DND-41 (cell line): ENCODE measurements around the gene ANKDD1B.

Experiments used
- ATAC-seq: fragments of 200-7000 bp; cut with Tn5 transposase; 3 replicates; pipeline ENCODE4 v1.9.1; 2021; ENCODE audit warnings: low read depth; ENCODE audit not compliant: insufficient read depth
- DNase-seq: peaks from one replicate; pipeline ENCODE4 v3.0.0-alpha.2; 2020
- H2AFZ ChIP-seq: 2 replicates; pipeline ENCODE4 v1.6.0; 2012; ENCODE audit warnings: low read depth, low read length
- H3K27ac ChIP-seq: 2 replicates; pipeline ENCODE4 v1.5.1; 2012; ENCODE audit warnings: low read length, inconsistent platforms
- H3K27me3 ChIP-seq: fragments of 200-600 bp; sonication (generic); 2 replicates; pipeline ENCODE4 v1.6.0; 2012; ENCODE audit warnings: low read length, mild to moderate bottlenecking, inconsistent platforms; ENCODE audit not compliant: insufficient read depth, poor library complexity
- H3K36me3 ChIP-seq: 2 replicates; pipeline ENCODE4 v1.5.1; 2012; ENCODE audit warnings: low read length, inconsistent platforms; ENCODE audit not compliant: insufficient read depth
- H3K4me1 ChIP-seq: 2 replicates; pipeline ENCODE4 v1.5.1; 2012; ENCODE audit warnings: mild to moderate bottlenecking, low read length; ENCODE audit not compliant: insufficient read depth
- H3K4me2 ChIP-seq: 2 replicates; pipeline ENCODE4 v1.6.0; 2012; ENCODE audit warnings: mild to moderate bottlenecking, moderate library complexity, low read length, inconsistent platforms; ENCODE audit not compliant: insufficient read depth
- H3K4me3 ChIP-seq, 2 experiments: fragments of 200-600 bp in 1 of 2; shearing (Covaris generic) in 1 of 2; 2 replicates each; pipeline ENCODE4 v1.5.1; 2012 to 2016; ENCODE audit warnings: inconsistent platforms in 2 of 2, low read length in 2 of 2, mild to moderate bottlenecking in 2 of 2, low read depth in 1 of 2, moderate library complexity in 1 of 2
- H3K79me2 ChIP-seq: 2 replicates; pipeline ENCODE4 v1.6.0; 2012; ENCODE audit warnings: low read length, inconsistent platforms; ENCODE audit not compliant: insufficient read depth
- H3K9ac ChIP-seq: 2 replicates; pipeline ENCODE4 v1.6.0; 2012; ENCODE audit warnings: low read depth, mild to moderate bottlenecking, inconsistent platforms, low read length, moderate library complexity
- H3K9me3 ChIP-seq: 2 replicates; pipeline ENCODE4 v1.5.1; 2012; ENCODE audit warnings: low read length, moderate library complexity, mild to moderate bottlenecking, inconsistent platforms; ENCODE audit not compliant: insufficient read depth, severe bottlenecking
- H4K20me1 ChIP-seq: 2 replicates; pipeline ENCODE4 v1.6.0; 2012; ENCODE audit warnings: low read length; ENCODE audit not compliant: insufficient read depth
- EZH2 ChIP-seq: IDR thresholded peaks from 3 replicates; pipeline ENCODE4 v1.6.1; 2012; ENCODE audit warnings: borderline replicate concordance, low read depth, mild to moderate bottlenecking, moderate library complexity, low read length, inconsistent platforms; ENCODE audit not compliant: severe bottlenecking
- TF ChIP-seq, protein P1 (sequence below): IDR thresholded peaks from 2 replicates; pipeline ENCODE4 v1.5.1; 2012; ENCODE audit warnings: borderline replicate concordance, low read length, moderate library complexity, mild to moderate bottlenecking; ENCODE audit not compliant: poor library complexity, severe bottlenecking; ENCODE audit errors: extremely low read depth

ANKDD1B gene

GRCh38 chr5:75662061-75662460, 50.8 kb downstream of the ANKDD1B start:
- H2AFZ ChIP-seq: no peak overlapping the region
- H3K27ac ChIP-seq: no peak overlapping the region
- H3K27me3 ChIP-seq: no peaks in the 10 kb centered on the region
- DNase-seq (no peak), ATAC-seq (no peak)
- H3K4me3 ChIP-seq: no peak overlapping the region
- H3K9me3 ChIP-seq: no peaks in the 10 kb centered on the region
- no peaks in the 10 kb centered on the region for H3K79me2 ChIP-seq
- no peaks in the 10 kb centered on the region for H3K4me1 ChIP-seq
- TF ChIP-seq EZH2: no peak
- TF ChIP-seq, protein P1, sequence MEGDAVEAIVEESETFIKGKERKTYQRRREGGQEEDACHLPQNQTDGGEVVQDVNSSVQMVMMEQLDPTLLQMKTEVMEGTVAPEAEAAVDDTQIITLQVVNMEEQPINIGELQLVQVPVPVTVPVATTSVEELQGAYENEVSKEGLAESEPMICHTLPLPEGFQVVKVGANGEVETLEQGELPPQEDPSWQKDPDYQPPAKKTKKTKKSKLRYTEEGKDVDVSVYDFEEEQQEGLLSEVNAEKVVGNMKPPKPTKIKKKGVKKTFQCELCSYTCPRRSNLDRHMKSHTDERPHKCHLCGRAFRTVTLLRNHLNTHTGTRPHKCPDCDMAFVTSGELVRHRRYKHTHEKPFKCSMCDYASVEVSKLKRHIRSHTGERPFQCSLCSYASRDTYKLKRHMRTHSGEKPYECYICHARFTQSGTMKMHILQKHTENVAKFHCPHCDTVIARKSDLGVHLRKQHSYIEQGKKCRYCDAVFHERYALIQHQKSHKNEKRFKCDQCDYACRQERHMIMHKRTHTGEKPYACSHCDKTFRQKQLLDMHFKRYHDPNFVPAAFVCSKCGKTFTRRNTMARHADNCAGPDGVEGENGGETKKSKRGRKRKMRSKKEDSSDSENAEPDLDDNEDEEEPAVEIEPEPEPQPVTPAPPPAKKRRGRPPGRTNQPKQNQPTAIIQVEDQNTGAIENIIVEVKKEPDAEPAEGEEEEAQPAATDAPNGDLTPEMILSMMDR: no peak
- no peaks in the 10 kb centered on the region for H4K20me1 ChIP-seq
- no peak overlapping the region for H3K4me2 ChIP-seq
- no peak overlapping the region for H3K9ac ChIP-seq
- H3K36me3 ChIP-seq: no peaks in the 10 kb centered on the region

GRCh38 chr5:75663579-75664284, 52.5 kb downstream of the ANKDD1B start:
- Histone ChIP-seq H3K9ac (no peak overlapping the region), H3K4me2 (no peak overlapping the region), H3K4me3 (no peak overlapping the region), H3K9me3 (no peaks in the 10 kb centered on the region), H4K20me1 (no peaks in the 10 kb centered on the region), H2AFZ (no peak overlapping the region), H3K27ac (no peak overlapping the region), H3K79me2 (no peaks in the 10 kb centered on the region), H3K4me1 (no peaks in the 10 kb centered on the region), H3K36me3 (no peaks in the 10 kb centered on the region), H3K27me3 (no peaks in the 10 kb centered on the region)
- TF ChIP-seq, protein P1: no peak
- no peak for TF ChIP-seq EZH2
- DNase-seq: no peak
- no peak for ATAC-seq

DNA sequence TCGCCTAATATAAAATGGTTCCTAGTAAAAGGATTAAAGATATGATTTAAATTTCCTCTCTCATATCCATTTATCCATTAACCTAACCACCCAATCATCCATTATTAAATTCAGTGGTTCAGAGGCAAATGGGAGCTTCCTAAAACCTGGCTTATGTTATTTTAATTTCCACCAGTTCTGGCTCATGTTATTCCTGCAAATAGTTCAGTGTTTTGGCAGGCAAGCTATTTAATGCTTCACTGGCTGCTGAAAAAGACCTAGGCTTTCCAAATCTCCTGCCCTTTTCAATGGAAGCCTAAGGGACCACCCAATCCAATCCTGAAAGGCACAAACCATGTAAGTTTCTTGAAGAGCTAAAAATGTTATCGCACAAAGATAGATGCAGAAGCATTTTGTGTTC, 53.7 kb downstream of the ANKDD1B start:
- Histone ChIP-seq H3K4me2 (no peak overlapping the region), H4K20me1 (no peaks in the 10 kb centered on the region), H3K9me3 (no peaks in the 10 kb centered on the region), H3K27me3 (no peaks in the 10 kb centered on the region), H3K79me2 (no peaks in the 10 kb centered on the region), H3K36me3 (no peaks in the 10 kb centered on the region), H3K4me3 (no peak overlapping the region), H3K9ac (no peak overlapping the region), H3K4me1 (no peaks in the 10 kb centered on the region), H2AFZ (no peak overlapping the region), H3K27ac (no peak overlapping the region)
- no peak for DNase-seq
- no peak for ATAC-seq
- TF ChIP-seq EZH2: no peak
- TF ChIP-seq, protein P1: no peak

DNA sequence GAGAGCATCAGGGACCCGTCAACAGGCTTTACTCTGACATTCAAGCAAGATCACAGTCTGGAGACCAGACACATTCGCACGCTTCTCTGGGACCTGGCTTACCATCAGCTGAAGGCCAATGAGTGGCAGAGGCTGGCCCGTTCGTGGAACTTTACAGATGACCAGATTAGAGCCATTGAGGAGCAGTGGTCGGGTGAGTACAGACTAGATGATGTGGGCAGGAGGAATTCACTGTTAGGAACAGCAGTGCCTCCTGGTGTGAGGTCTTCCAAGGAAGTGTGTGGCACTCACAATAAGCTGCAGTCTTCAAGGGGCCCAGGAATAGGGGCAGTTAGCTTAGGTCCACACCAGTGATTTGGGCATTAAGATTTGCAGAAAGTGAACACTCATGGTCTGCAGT, 55.5 kb downstream of the ANKDD1B start:
- Histone ChIP-seq H3K36me3 (no peaks in the 10 kb centered on the region), H3K9me3 (no peaks in the 10 kb centered on the region), H3K4me3 (no peak overlapping the region), H3K4me1 (no peaks in the 10 kb centered on the region), H2AFZ (no peak overlapping the region), H4K20me1 (no peaks in the 10 kb centered on the region), H3K9ac (no peak overlapping the region), H3K79me2 (no peaks in the 10 kb centered on the region), H3K27ac (no peak overlapping the region), H3K27me3 (no peaks in the 10 kb centered on the region), H3K4me2 (no peak overlapping the region)
- ATAC-seq: no peak
- TF ChIP-seq EZH2: no peak
- TF ChIP-seq, protein P1: no peak
- no peak for DNase-seq
